ENCODE data around the gene TRIM54. TPM values are rescaled to one million over a fixed set of nuclear protein-coding genes. Genes with fewer than 3 reads are reported as not detected.

The TRIM54 gene
- total RNA-seq, 1 experiment from 2014 or later: 2.8 TPM

GRCh38 chr2:27353762-27354596 is 71.8 kb downstream of the TRIM54 start:
- H3K4me1 ChIP-seq (ENCODE audit: insufficient read depth, low read length, poor library complexity, severe bottlenecking): peaks cover 3% of the 10 kb centered on the region
- POLR2A ChIA-PET (ENCODE audit: low non-redundant PET): no interaction called here
- BruUV-seq (replicated peaks): no TSS peak
- no peak overlapping the region for H3K4me3 ChIP-seq (ENCODE audit: low read depth, low read length, poor library complexity, severe bottlenecking)
- no peaks in the 10 kb centered on the region for H3K27me3 ChIP-seq (replicated peaks; ENCODE audit: insufficient read depth, low read depth, low read length, poor library complexity)
- intact Hi-C loops (cut with micrococcal nuclease; ENCODE audit: unreplicated experiment): no loop called here
- no peaks in the 10 kb centered on the region for H3K9me3 ChIP-seq (ENCODE audit: low read depth, low read length, poor library complexity, severe bottlenecking)
- CTCF ChIA-PET: no interaction called here
- TF ChIP-seq EZH2 (IDR thresholded peaks at IDR 0.05; ENCODE audit: borderline replicate concordance, low read depth, low read length, poor library complexity, severe bottlenecking): no peak
- no peak for TF ChIP-seq CTCF (conservative IDR thresholded peaks at IDR 0.05; ENCODE audit: low read depth, low read length)
- no peak for DNase-seq (ENCODE audit: low spot score)
- H3K27ac ChIP-seq (ENCODE audit: low read depth, low read length, poor library complexity, severe bottlenecking): no peak overlapping the region
- no peaks in the 10 kb centered on the region for H3K36me3 ChIP-seq (ENCODE audit: insufficient read depth, low read length, poor library complexity, severe bottlenecking)

- intact Hi-C loops (cut with micrococcal nuclease; ENCODE audit: unreplicated experiment): no loop called here
- Histone ChIP-seq H3K36me3 (ENCODE audit: insufficient read depth, low read length, poor library complexity, severe bottlenecking) (no peaks in the 10 kb centered on the region), H3K27ac (ENCODE audit: low read depth, low read length, poor library complexity, severe bottlenecking) (no peak overlapping the region), H3K27me3 (replicated peaks; ENCODE audit: insufficient read depth, low read depth, low read length, poor library complexity) (no peaks in the 10 kb centered on the region), H3K4me1 (ENCODE audit: insufficient read depth, low read length, poor library complexity, severe bottlenecking) (peaks cover 3% of the 10 kb centered on the region), H3K9me3 (ENCODE audit: low read depth, low read length, poor library complexity, severe bottlenecking) (no peaks in the 10 kb centered on the region), H3K4me3 (ENCODE audit: low read depth, low read length, poor library complexity, severe bottlenecking) (no peak overlapping the region)
- POLR2A ChIA-PET (ENCODE audit: low non-redundant PET): no interaction called here
- no peak for DNase-seq (ENCODE audit: low spot score)
- TF ChIP-seq EZH2 (IDR thresholded peaks at IDR 0.05; ENCODE audit: borderline replicate concordance, low read depth, low read length, poor library complexity, severe bottlenecking) (no peak), CTCF (conservative IDR thresholded peaks at IDR 0.05; ENCODE audit: low read depth, low read length) (no peak)
- BruUV-seq (replicated peaks): no TSS peak
- CTCF ChIA-PET: no interaction called here
Observed at GRCh38 chr2:27354597-27354927, 72.3 kb downstream of the TRIM54 start.

GRCh38 chr2:27356056-27356381 is 73.8 kb downstream of the TRIM54 start:
- Histone ChIP-seq H3K36me3 (ENCODE audit: insufficient read depth, low read length, poor library complexity, severe bottlenecking) (peaks cover 2% of the 10 kb centered on the region), H3K9me3 (ENCODE audit: low read depth, low read length, poor library complexity, severe bottlenecking) (no peaks in the 10 kb centered on the region), H3K4me1 (ENCODE audit: insufficient read depth, low read length, poor library complexity, severe bottlenecking) (peaks cover 3% of the 10 kb centered on the region), H3K27me3 (replicated peaks; ENCODE audit: insufficient read depth, low read depth, low read length, poor library complexity) (no peaks in the 10 kb centered on the region), H3K4me3 (ENCODE audit: low read depth, low read length, poor library complexity, severe bottlenecking) (peak overlapping the region; percentile 77), H3K27ac (ENCODE audit: low read depth, low read length, poor library complexity, severe bottlenecking) (peak overlapping the region; percentile 88)
- POLR2A ChIA-PET (ENCODE audit: low non-redundant PET): interaction anchor here (0.6 kb wide), 1 partner anchor 23 kb away, joined by 4 read pairs; no protein-coding TSS in a partner anchor
- BruUV-seq (replicated peaks): no TSS peak
- intact Hi-C loops (cut with micrococcal nuclease; ENCODE audit: unreplicated experiment): loop anchor here (1.0 kb wide), 1 partner anchor 14 kb away; the partner anchor contains the start of genes EIF2B4 and SNX17
- DNase-seq (ENCODE audit: low spot score): peak; percentile 42
- CTCF ChIA-PET: interaction anchor here (1.5 kb wide), 1 partner anchor 13 kb away, joined by 4 read pairs; no protein-coding TSS in a partner anchor
- TF ChIP-seq EZH2 (IDR thresholded peaks at IDR 0.05; ENCODE audit: borderline replicate concordance, low read depth, low read length, poor library complexity, severe bottlenecking) (no peak), CTCF (conservative IDR thresholded peaks at IDR 0.05; ENCODE audit: low read depth, low read length) (no peak)

Data from A673 (cell line).